B cell (primary cell): ENCODE measurements around the gene TPRG1L. TPM values are rescaled to one million over a fixed set of nuclear protein-coding genes. Genes with fewer than 3 reads are reported as not detected.

Source experiments
- ATAC-seq: fragments of 200-7000 bp; cut with Tn5 transposase; one replicate; pipeline ENCODE4 v1.10.0; 2021; ENCODE audit warnings: low read depth, mild to moderate bottlenecking, moderate number of reproducible peaks, moderate library complexity
- CTCF ChIA-PET: fragments of 350-600 bp; sonication (Branson Sonifier 250); formaldehyde crosslinking; loops from one replicate; lab custom pipeline; 2021; ENCODE audit warnings: antibody characterized with exemption, inconsistent platforms; lab: Charles Lee
- POLR2A ChIA-PET: fragments of 350-600 bp; sonication (Branson Sonifier 250); formaldehyde crosslinking; loops from one replicate; lab custom pipeline; 2021; ENCODE audit warnings: antibody characterized with exemption; lab: Charles Lee
- DNase-seq: peaks from one replicate; pipeline ENCODE4 v3.0.0; 2013
- H2AFZ ChIP-seq: 2 replicates; pipeline ENCODE4 v1.6.1; 2012; ENCODE audit warnings: mild to moderate bottlenecking, low read depth, low read length; ENCODE audit not compliant: insufficient read depth, poor library complexity, severe bottlenecking
- H3K27ac ChIP-seq, 2 donors: 1 replicate in 1 of 2; 2 replicates in 1 of 2; pipeline ENCODE4 v1.5.1; 2012 to 2013; ENCODE audit warnings: low read length in 2 of 2, mild to moderate bottlenecking in 2 of 2, moderate library complexity in 1 of 2
- H3K27me3 ChIP-seq, 4 experiments: fragments of 200-600 bp in 1 of 4; sonication (generic) in 1 of 4; replicated peaks in 1 of 4; 1 replicate in 2 of 4; 2 replicates in 2 of 4; pipeline versions ENCODE4 v1.6.1 to v1.7.0; 2013 to 2016; ENCODE audit warnings: low read length in 3 of 4, mild to moderate bottlenecking in 2 of 4, mixed read lengths in 1 of 4, moderate library complexity in 1 of 4; ENCODE audit not compliant: insufficient read depth in 4 of 4, control insufficient read depth in 3 of 4; ENCODE audit errors: control extremely low read depth in 1 of 4
- H3K36me3 ChIP-seq, 2 experiments: replicated peaks in 1 of 2; 1 replicate in 1 of 2; 2 replicates in 1 of 2; pipeline versions ENCODE4 v1.6.1 to v1.7.1; 2013; ENCODE audit warnings: low read length in 1 of 2; ENCODE audit not compliant: insufficient read depth in 2 of 2, control insufficient read depth in 1 of 2; ENCODE audit errors: control extremely low read depth in 1 of 2, extremely low read depth in 1 of 2
- H3K4me1 ChIP-seq, 2 donors: fragments of 200-600 bp in 1 of 2; sonication (generic) in 1 of 2; 1 replicate in 1 of 2; 2 replicates in 1 of 2; pipeline versions ENCODE4 v1.5.1 to v1.6.1; 2013 to 2017; ENCODE audit warnings: low read length in 2 of 2; ENCODE audit not compliant: control insufficient read depth in 2 of 2, insufficient read depth in 2 of 2
- H3K4me2 ChIP-seq: replicated peaks from 2 replicates; pipeline ENCODE3; 2012; ENCODE audit warnings: mild to moderate bottlenecking, low read depth, low read length; ENCODE audit not compliant: poor library complexity, severe bottlenecking
- H3K4me3 ChIP-seq, 5 experiments: fragments of 200-600 bp in 1 of 5; sonication (generic) in 1 of 5; 1 replicate in 3 of 5; 2 replicates in 2 of 5; pipeline versions ENCODE4 v1.5.1 to v1.7.0; 2011 to 2016; ENCODE audit warnings: low read length in 4 of 5, mild to moderate bottlenecking in 4 of 5, low read depth in 2 of 5, control low read depth in 1 of 5, moderate library complexity in 1 of 5; ENCODE audit not compliant: insufficient read depth in 1 of 5; ENCODE audit errors: control extremely low read depth in 1 of 5, extremely low read depth in 1 of 5
- H3K79me2 ChIP-seq: fragments of 200-600 bp; sonication (generic); one replicate; pipeline ENCODE4 v1.6.0; 2016; ENCODE audit warnings: low read length; ENCODE audit not compliant: control insufficient read depth, insufficient read depth
- H3K9ac ChIP-seq: fragments of 200-600 bp; sonication (generic); 2 replicates; pipeline ENCODE4 v1.6.1; 2017; ENCODE audit warnings: mild to moderate bottlenecking, low read length, moderate library complexity
- H3K9me3 ChIP-seq, 3 donors: one replicate each; pipeline versions ENCODE4 v1.6.1 to v1.7.1; 2013; ENCODE audit warnings: low read length in 2 of 3; ENCODE audit not compliant: control insufficient read depth in 2 of 3, insufficient read depth in 1 of 3; ENCODE audit errors: control extremely low read depth in 1 of 3
- H4K20me1 ChIP-seq: 2 replicates; pipeline ENCODE4 v1.6.0; 2012; ENCODE audit warnings: mild to moderate bottlenecking, low read length; ENCODE audit not compliant: insufficient read depth, control insufficient read depth, poor library complexity, severe bottlenecking
- H3K27ac Mint-ChIP-seq: one replicate; pipeline ENCODE4 v1.8.0; 2021; ENCODE audit warnings: mixed read lengths
- H3K27me3 Mint-ChIP-seq: one replicate; pipeline ENCODE4 v1.8.0; 2021; ENCODE audit warnings: mixed read lengths
- H3K4me1 Mint-ChIP-seq: one replicate; pipeline ENCODE4 v1.8.0; 2021; ENCODE audit warnings: mixed read lengths
- H3K4me3 Mint-ChIP-seq: one replicate; pipeline ENCODE4 v1.8.0; 2021; ENCODE audit warnings: mixed read lengths
- H3K9me3 Mint-ChIP-seq: one replicate; pipeline ENCODE4 v1.8.0; 2022; ENCODE audit warnings: mixed read lengths; ENCODE audit not compliant: insufficient read depth
- EZH2 ChIP-seq: IDR thresholded peaks from 2 replicates; pipeline ENCODE4 v1.6.1; 2012; ENCODE audit warnings: borderline replicate concordance, low read depth, mild to moderate bottlenecking, moderate library complexity, low read length; ENCODE audit not compliant: insufficient read depth, poor library complexity, severe bottlenecking
- WGBS: methylation state at CpG from one replicate; pipeline ENCODE4 v1.1.5; 2013; ENCODE audit warnings: missing lambda C conversion rate; ENCODE audit not compliant: insufficient coverage; 5-methylcytosine and 5-hydroxymethylcytosine counted together
- intact Hi-C: fragments of 100-400 bp; cut with micrococcal nuclease; formaldehyde crosslinking; loops from one replicate; pipeline ENCODE4 v1.10.0; 2022
- polyA plus RNA-seq: library from polyadenylated mRNA; depleted of rRNA; stranded (reverse); fragments of >200 nt; gene quantifications from 2 replicates; pipeline ENCODE4 v1.2.3, GENCODE V29; 2012
- total RNA-seq, 2 donors: library from RNA; stranded (reverse); fragments of 120-200 nt in 1 of 2; gene quantifications; 1 replicate in 1 of 2; 2 replicates in 1 of 2; pipeline versions ENCODE4 v1.2.3 to v1.2.4, GENCODE V29; 2013 to 2022
- TF ChIP-seq, protein P1 (sequence below): fragments of 200-600 bp; IDR thresholded peaks from one replicate; pipeline ENCODE4 v1.8.0; 2022; ENCODE audit warnings: antibody characterized with exemption, mild to moderate bottlenecking

Gene TPRG1L
- total and polyA plus RNA-seq, 2 donors (not counting 1 experiment from before 2014, with no cell fraction given), result 19.5 to 48.6 TPM

DNA sequence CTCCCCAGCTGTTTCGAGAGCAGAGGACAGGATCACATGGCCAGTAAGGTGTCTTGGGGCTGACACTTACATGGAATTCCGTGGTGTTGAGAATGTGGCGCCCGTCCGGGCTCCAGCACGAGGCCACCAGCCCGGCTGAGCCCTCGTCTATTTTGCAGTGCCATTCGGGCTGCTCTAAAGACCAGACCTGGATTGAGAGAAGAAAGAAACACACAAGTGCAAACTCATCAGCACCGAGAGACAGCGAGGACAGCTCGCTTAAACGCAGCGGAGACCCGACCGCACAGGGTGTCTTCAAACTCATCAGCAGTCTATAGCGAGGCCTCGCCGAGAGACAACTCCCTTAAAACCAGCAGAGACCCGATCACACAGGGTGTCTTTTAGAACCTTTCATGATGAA lies 21.8 kb downstream of the TPRG1L start:
- Histone ChIP-seq H3K4me3 (no peak overlapping the region), H3K27ac (no peak overlapping the region), H4K20me1 (no peaks in the 10 kb centered on the region), H3K9me3 (peaks cover 0 to 12% (median 0%) of the 10 kb centered on the region in 3 donors), H3K9ac (no peak overlapping the region), H3K79me2 (peaks cover 13% of the 10 kb centered on the region), H3K4me1 (peaks cover 24 to 25% of the 10 kb centered on the region in 2 donors), H2AFZ (no peak overlapping the region), H3K36me3 (peaks cover 3 to 25% of the 10 kb centered on the region in 2 experiments), H3K4me2 (no peak overlapping the region), H3K27me3 (peaks cover 0 to 14% (median 9%) of the 10 kb centered on the region in 4 experiments)
- no peak overlapping the region for H3K4me3 Mint-ChIP-seq
- DNase-seq (no peak), ATAC-seq (no peak)
- intact Hi-C loops, result no loop called here
- no peak overlapping the region for H3K27ac Mint-ChIP-seq
- peaks cover 6% of the 10 kb centered on the region for H3K27me3 Mint-ChIP-seq
- no peaks in the 10 kb centered on the region for H3K9me3 Mint-ChIP-seq
- ChIA-PET POLR2A (no interaction called here), CTCF (interaction anchor here (1.8 kb wide), 1 partner anchor 27 kb away, joined by 4 read pairs; no protein-coding TSS in a partner anchor)
- TF ChIP-seq EZH2, result no peak
- TF ChIP-seq, protein P1, sequence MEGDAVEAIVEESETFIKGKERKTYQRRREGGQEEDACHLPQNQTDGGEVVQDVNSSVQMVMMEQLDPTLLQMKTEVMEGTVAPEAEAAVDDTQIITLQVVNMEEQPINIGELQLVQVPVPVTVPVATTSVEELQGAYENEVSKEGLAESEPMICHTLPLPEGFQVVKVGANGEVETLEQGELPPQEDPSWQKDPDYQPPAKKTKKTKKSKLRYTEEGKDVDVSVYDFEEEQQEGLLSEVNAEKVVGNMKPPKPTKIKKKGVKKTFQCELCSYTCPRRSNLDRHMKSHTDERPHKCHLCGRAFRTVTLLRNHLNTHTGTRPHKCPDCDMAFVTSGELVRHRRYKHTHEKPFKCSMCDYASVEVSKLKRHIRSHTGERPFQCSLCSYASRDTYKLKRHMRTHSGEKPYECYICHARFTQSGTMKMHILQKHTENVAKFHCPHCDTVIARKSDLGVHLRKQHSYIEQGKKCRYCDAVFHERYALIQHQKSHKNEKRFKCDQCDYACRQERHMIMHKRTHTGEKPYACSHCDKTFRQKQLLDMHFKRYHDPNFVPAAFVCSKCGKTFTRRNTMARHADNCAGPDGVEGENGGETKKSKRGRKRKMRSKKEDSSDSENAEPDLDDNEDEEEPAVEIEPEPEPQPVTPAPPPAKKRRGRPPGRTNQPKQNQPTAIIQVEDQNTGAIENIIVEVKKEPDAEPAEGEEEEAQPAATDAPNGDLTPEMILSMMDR, result no peak
- WGBS, result 98% methylated on average over 19 of the region's 20 CpGs
- H3K4me1 Mint-ChIP-seq, result peaks cover 26% of the 10 kb centered on the region
